Lower leg skin (tissue), 3 donors: ENCODE results near the gene TMEM94.

ENCODE experiments used
- CTCF ChIP-seq, 3 donors: fragments of 450-650 bp; IDR thresholded peaks; one replicate each; pipeline ENCODE4 v1.5.1; 2016; ENCODE audit warnings: antibody characterized with exemption in 3 of 3, mild to moderate bottlenecking in 3 of 3, moderate library complexity in 2 of 3
- POLR2A ChIP-seq, 2 donors: fragments of 450-650 bp; IDR thresholded peaks; one replicate each; pipeline ENCODE4 v1.6.1; 2016 to 2017; ENCODE audit warnings: antibody characterized with exemption in 2 of 2, mild to moderate bottlenecking in 1 of 2, moderate library complexity in 1 of 2

GRCh38 chr17:75511610-75512575, 55.5 kb downstream of the TMEM94 start:
- TF ChIP-seq POLR2A (IDR thresholded peaks at IDR 0.05) = no peak
- peak in 1 of 3 donors; percentile 25 for TF ChIP-seq CTCF (IDR thresholded peaks at IDR 0.05)
